HEK293T (cell line): ENCODE measurements around the gene DNAH10.

ENCODE experiments used
- CTCF ChIA-PET: fragments of 350-600 bp; formaldehyde crosslinking; extraction: SDS; loops from one replicate; lab custom pipeline; 2021; ENCODE audit warnings: antibody characterized with exemption, inconsistent platforms; lab: Yijun Ruan, JAX
- POLR2A ChIA-PET: fragments of 350-600 bp; formaldehyde crosslinking; extraction: SDS; loops from one replicate; lab custom pipeline; 2020; ENCODE audit warnings: antibody characterized with exemption, inconsistent platforms; lab: Yijun Ruan, JAX
- DNase-seq: peaks from one replicate; pipeline ENCODE4 v3.0.0; 2012; ENCODE audit warnings: mixed read lengths; ENCODE audit errors: extremely low spot score
- ARNT ChIP-seq: fragments of 450-650 bp; IDR thresholded peaks from 2 replicates; pipeline ENCODE4 v1.6.1; 2017; ENCODE audit warnings: mild to moderate bottlenecking
- BHLHE40 ChIP-seq: fragments of 450-650 bp; IDR thresholded peaks from 2 replicates; pipeline ENCODE4 v1.6.1; 2016; ENCODE audit warnings: mild to moderate bottlenecking, moderate library complexity, borderline replicate concordance
- CTBP1 ChIP-seq: fragments of 450-650 bp; IDR thresholded peaks from 2 replicates; pipeline ENCODE4 v1.6.1; 2016; ENCODE audit warnings: borderline replicate concordance
- ELF4 ChIP-seq: fragments of 450-650 bp; IDR thresholded peaks from 2 replicates; pipeline ENCODE4 v1.6.1; 2017; ENCODE audit warnings: antibody characterized with exemption
- FOXA1 ChIP-seq: fragments of 450-650 bp; IDR thresholded peaks from 2 replicates; pipeline ENCODE4 v1.6.1; 2016; ENCODE audit warnings: mild to moderate bottlenecking
- FOXK2 ChIP-seq: fragments of 450-650 bp; IDR thresholded peaks from 2 replicates; pipeline ENCODE4 v1.6.1; 2016; ENCODE audit warnings: mild to moderate bottlenecking
- FOXM1 ChIP-seq: fragments of 450-650 bp; IDR thresholded peaks from 2 replicates; pipeline ENCODE4 v1.6.1; 2017; ENCODE audit warnings: mild to moderate bottlenecking, borderline replicate concordance
- HDGF ChIP-seq: fragments of 450-650 bp; IDR thresholded peaks from 2 replicates; pipeline ENCODE4 v1.6.1; 2017; ENCODE audit warnings: antibody characterized with exemption, borderline replicate concordance
- L3MBTL2 ChIP-seq: fragments of 450-650 bp; conservative IDR thresholded peaks from 2 replicates; pipeline ENCODE4 v1.6.1; 2016; ENCODE audit warnings: mild to moderate bottlenecking
- LEF1 ChIP-seq: fragments of 450-650 bp; IDR thresholded peaks from 2 replicates; pipeline ENCODE4 v1.6.1; 2017; ENCODE audit warnings: mild to moderate bottlenecking, borderline replicate concordance
- NFRKB ChIP-seq: fragments of 450-650 bp; IDR thresholded peaks from 2 replicates; pipeline ENCODE4 v1.6.1; 2016; ENCODE audit warnings: mild to moderate bottlenecking, moderate library complexity
- PKNOX1 ChIP-seq: fragments of 450-650 bp; IDR thresholded peaks from 2 replicates; pipeline ENCODE4 v1.6.1; 2016
- SP1 ChIP-seq: fragments of 450-650 bp; IDR thresholded peaks from 2 replicates; pipeline ENCODE4 v1.6.1; 2017
- SUZ12 ChIP-seq: fragments of 450-650 bp; IDR thresholded peaks from 2 replicates; pipeline ENCODE4 v1.6.1; 2016; ENCODE audit warnings: mild to moderate bottlenecking
- TARDBP ChIP-seq: fragments of 450-650 bp; IDR thresholded peaks from 2 replicates; pipeline ENCODE4 v1.6.1; 2016
- ZNF384 ChIP-seq: fragments of 450-650 bp; IDR thresholded peaks from 2 replicates; pipeline ENCODE4 v1.6.1; 2016

Gene DNAH10

GRCh38 chr12:123940627-123940966 is 178.5 kb downstream of the DNAH10 start:
- ChIA-PET CTCF (no interaction called here), POLR2A (no interaction called here)
- no peak for DNase-seq
- TF ChIP-seq SUZ12 (no peak), L3MBTL2 (no peak), LEF1 (no peak), TARDBP (no peak), FOXM1 (no peak)

GRCh38 chr12:123941000-123941399 is 178.9 kb downstream of the DNAH10 start:
- ChIA-PET POLR2A (no interaction called here), CTCF (no interaction called here)
- DNase-seq: no peak
- TF ChIP-seq FOXM1 (no peak), HDGF (no peak), ELF4 (no peak), FOXK2 (no peak), L3MBTL2 (no peak), PKNOX1 (no peak), TARDBP (no peak), LEF1 (no peak), FOXA1 (no peak), BHLHE40 (no peak), SP1 (no peak), ARNT (no peak), CTBP1 (no peak), NFRKB (no peak), SUZ12 (no peak), ZNF384 (no peak)

GRCh38 chr12:123941624-123942237 is 179.6 kb downstream of the DNAH10 start:
- POLR2A ChIA-PET: no interaction called here
- DNase-seq: no peak

GRCh38 chr12:123942238-123942653 is 180.1 kb downstream of the DNAH10 start:
- CTCF ChIA-PET: no interaction called here
- DNase-seq: no peak

More at GRCh38 chr12:123941624-123942237, 179.6 kb downstream of the DNAH10 start:
- TF ChIP-seq SP1 (no peak), TARDBP (no peak), LEF1 (no peak), FOXA1 (no peak), ELF4 (no peak), FOXM1 (no peak), ARNT (no peak), L3MBTL2 (no peak), FOXK2 (no peak), BHLHE40 (no peak), CTBP1 (no peak), SUZ12 (no peak), PKNOX1 (no peak)
- CTCF ChIA-PET: no interaction called here

GRCh38 chr12:123942911-123943648 is 181.0 kb downstream of the DNAH10 start:
- TF ChIP-seq TARDBP (no peak), FOXK2 (no peak), ELF4 (no peak), L3MBTL2 (no peak), CTBP1 (no peak), SP1 (no peak), FOXM1 (no peak), FOXA1 (no peak), PKNOX1 (no peak), SUZ12 (no peak), HDGF (no peak), ZNF384 (no peak), NFRKB (no peak), BHLHE40 (no peak), ARNT (no peak)
- DNase-seq: no peak
- CTCF ChIA-PET: no interaction called here
- POLR2A ChIA-PET: no interaction called here

More at GRCh38 chr12:123942238-123942653, 180.1 kb downstream of the DNAH10 start:
- no peak for TF ChIP-seq BHLHE40
- no peak for TF ChIP-seq ZNF384
- TF ChIP-seq ELF4: no peak
- TF ChIP-seq FOXK2: no peak
- TF ChIP-seq SUZ12: no peak
- no peak for TF ChIP-seq L3MBTL2
- TF ChIP-seq LEF1: no peak
- POLR2A ChIA-PET: no interaction called here

- no peak for TF ChIP-seq L3MBTL2
- no peak for TF ChIP-seq PKNOX1
- no peak for TF ChIP-seq FOXM1
- TF ChIP-seq FOXK2: no peak
- no peak for TF ChIP-seq BHLHE40
- TF ChIP-seq CTBP1: no peak
- TF ChIP-seq SUZ12: no peak
- no peak for TF ChIP-seq ZNF384
- TF ChIP-seq ARNT: no peak
- ChIA-PET CTCF (no interaction called here), POLR2A (no interaction called here)
- no peak for DNase-seq
These were observed 181.7 kb downstream of the DNAH10 start for GRCh38 chr12:123943816-123944215.
